GM10248 (cell line): ENCODE data around the gene CBX4.

ENCODE experiments used
- CTCF ChIA-PET: fragments of 300-600 bp; sonication (Branson Sonifier 250); formaldehyde crosslinking; extraction: SDS; loops from one replicate; lab custom pipeline; 2021; ENCODE audit warnings: antibody characterized with exemption; lab: Yijun Ruan, JAX
- POLR2A ChIA-PET: fragments of 350-650 bp; sonication (Branson Sonifier 250); formaldehyde crosslinking; extraction: SDS; loops from one replicate; lab custom pipeline; 2020; ENCODE audit warnings: antibody characterized with exemption; lab: Yijun Ruan, JAX
- DNase-seq: peaks from one replicate; pipeline ENCODE4 v3.0.0; 2012; ENCODE audit errors: extremely low spot score
- CTCF ChIP-seq: IDR thresholded peaks from 2 replicates; pipeline ENCODE4 v1.5.1; 2012; ENCODE audit warnings: mild to moderate bottlenecking, low read depth; ENCODE audit errors: extremely low read depth, missing control alignments, control extremely low read depth

Gene CBX4

GRCh38 chr17:79825580-79825921 is 13.7 kb downstream of the CBX4 start:
- no peak for DNase-seq
- ChIA-PET CTCF (interaction anchor here (0.8 to 1.9 kb wide), 2 partner anchors 10 to 13 kb away, joined by 3 to 8 read pairs; no protein-coding TSS in a partner anchor), POLR2A (interaction anchor here (1.1 kb wide), 1 partner anchor 16 kb away, joined by 3 read pairs; no protein-coding TSS in a partner anchor)
- TF ChIP-seq CTCF: no peak

GRCh38 chr17:79824893-79825579 is 14.2 kb downstream of the CBX4 start:
- no peak for DNase-seq
- TF ChIP-seq CTCF: no peak
- CTCF ChIA-PET: interaction anchor here (0.8 to 1.9 kb wide), 3 partner anchors 10 to 14 kb away, joined by 3 to 8 read pairs (median 4); no protein-coding TSS in a partner anchor
- POLR2A ChIA-PET: interaction anchor here (1.1 kb wide), 1 partner anchor 16 kb away, joined by 3 read pairs; no protein-coding TSS in a partner anchor

- ChIA-PET CTCF (interaction anchor here (1.4 to 1.9 kb wide), 2 partner anchors 11 to 14 kb away, joined by 4 to 8 read pairs; no protein-coding TSS in a partner anchor), POLR2A (interaction anchor here (0.7 kb wide), 1 partner anchor 1517 kb away, joined by 4 read pairs; no protein-coding TSS in a partner anchor)
- no peak for TF ChIP-seq CTCF
- DNase-seq: no peak
Observed at GRCh38 chr17:79824234-79824633, 15.0 kb downstream of the CBX4 start.

- TF ChIP-seq CTCF: no peak
- DNase-seq: no peak
- CTCF ChIA-PET: interaction anchor here (1.0 to 7.1 kb wide), 5 partner anchors 11 to 77 kb away, joined by 3 to 48 read pairs (median 4); no protein-coding TSS in a partner anchor
- POLR2A ChIA-PET: no interaction called here
Observed at GRCh38 chr17:79822583-79823124, 16.6 kb downstream of the CBX4 start.

GRCh38 chr17:79821331-79822095 is 17.7 kb downstream of the CBX4 start:
- TF ChIP-seq CTCF: no peak
- POLR2A ChIA-PET: interaction anchor here (1.2 kb wide), 1 partner anchor 17 kb away, joined by 5 read pairs; the partner anchor contains the start of gene CBX4
- CTCF ChIA-PET: interaction anchor here (0.7 to 7.1 kb wide), 5 partner anchors 10 to 76 kb away, joined by 3 to 48 read pairs (median 4); partner anchors contain the start of gene CBX4
- no peak for DNase-seq

- POLR2A ChIA-PET: interaction anchor here (1.2 kb wide), 1 partner anchor 18 kb away, joined by 5 read pairs; the partner anchor contains the start of gene CBX4
- CTCF ChIA-PET: interaction anchor here (1.9 to 7.1 kb wide), 3 partner anchors 10 to 15 kb away, joined by 4 to 48 read pairs (median 14); no protein-coding TSS in a partner anchor
- no peak for DNase-seq
- no peak for TF ChIP-seq CTCF
Observed at GRCh38 chr17:79820959-79821330, 18.3 kb downstream of the CBX4 start.
